Left colon (tissue), 2 donors: ENCODE results near the gene PPIE. TPM values are rescaled to one million over a fixed set of nuclear protein-coding genes. Genes with fewer than 3 reads are reported as not detected.

Experiments
- ATAC-seq: fragments of 200-7000 bp; cut with Tn5 transposase; one replicate; pipeline ENCODE4 v1.9.1; 2020; ENCODE audit warnings: mild to moderate bottlenecking, moderate library complexity
- DNase-seq, 2 donors: peaks; one replicate each; pipeline ENCODE4 v3.0.0-alpha.2; 2020
- intact Hi-C, 2 donors: fragments of 100-400 bp; cut with DNase I in 1 of 2; cut with micrococcal nuclease in 1 of 2; formaldehyde crosslinking; loops; one replicate each; pipeline versions ENCODE4 v1.11.2 to v1.14.0; 2022; cut with DNase I, micrococcal nuclease
- long read RNA-seq: library from polyadenylated mRNA; unstranded; transcript quantifications from one replicate; pipeline ENCODE4 v2.0.0, GENCODE V29; 2021
- total RNA-seq, 2 donors: library from RNA; stranded (reverse); fragmentation: NEBNext Ultra II Directional; extraction: Animal tissue kit (Norgen Biotek cat#: 25700); gene quantifications; one replicate each; pipeline ENCODE4 v1.2.1, GENCODE V29; 2021
- donor health status: DM: no; HTN: no; CAD: no.
- donor health status: DM: yes; HTN: yes; CAD: no.

PPIE gene
- 10 to 100 TPM; 33.5 to 38.4 TPM for total RNA-seq
- long read RNA-seq, transcript PPIE-201 (10 exons, 1,277 nt): major isoform, 28 of 63 reads
- long read RNA-seq, transcript PPIE-202 (10 exons, 1,079 nt): minor isoform, 8 of 63 reads
- long read RNA-seq, partial matches to known transcripts: 2 of 63 reads
- long read RNA-seq, other reads (novel, unspliced or antisense): 20 of 63 reads

GRCh38 chr1:39738622-39739366 lies at the start of gene PPIE:
TSS of gene PPIE (plus strand) at chr1:39738882. CDS start at chr1:39738901, 19 bp downstream.
- peak; percentile 100 for ATAC-seq
- peak; percentile 93 to 99 for DNase-seq
- intact Hi-C loops: no loop called here

- intact Hi-C loops: no loop called here
These were observed 49.5 kb upstream of the PPIE start for GRCh38 chr1:39689214-39689613.

GRCh38 chr1:39689635-39690034 lies 49.0 kb upstream of the PPIE start:
- ATAC-seq: no peak
- DNase-seq: no peak
- intact Hi-C loops: no loop called here

More at GRCh38 chr1:39689214-39689613, 49.5 kb upstream of the PPIE start:
- DNase-seq (no peak), ATAC-seq (no peak)

- ATAC-seq (no peak), DNase-seq (no peak)
- intact Hi-C loops: no loop called here
These were observed 48.5 kb upstream of the PPIE start for GRCh38 chr1:39690225-39690624.

GRCh38 chr1:39690794-39691382 lies 47.8 kb upstream of the PPIE start:
- ATAC-seq: no peak
- DNase-seq: no peak
- intact Hi-C loops: no loop called here

GRCh38 chr1:39691383-39692151 lies 47.1 kb upstream of the PPIE start, which contains the start of gene HPCAL4:
TSS of gene HPCAL4 (minus strand) at chr1:39691433. CDS start at chr1:39684603, 6,830 bp downstream.
- DNase-seq (peak; percentile 85 to 89), ATAC-seq (peak; percentile 100)
- intact Hi-C loops: no loop called here

GRCh38 chr1:39692152-39693074 lies 46.3 kb upstream of the PPIE start:
- DNase-seq: peak in 1 of 2 donors; percentile 20
- intact Hi-C loops: no loop called here

GRCh38 chr1:39694026-39694425 lies 44.7 kb upstream of the PPIE start:
- intact Hi-C loops: no loop called here
- DNase-seq (no peak), ATAC-seq (no peak)

More at GRCh38 chr1:39692152-39693074, 46.3 kb upstream of the PPIE start:
- ATAC-seq: peak; percentile 20

GRCh38 chr1:39695016-39695415 lies 43.7 kb upstream of the PPIE start:
- ATAC-seq (no peak), DNase-seq (no peak)
- intact Hi-C loops: no loop called here

- DNase-seq (no peak), ATAC-seq (no peak)
- intact Hi-C loops: no loop called here
These were observed 42.2 kb upstream of the PPIE start for GRCh38 chr1:39696448-39696847.

- DNase-seq (no peak), ATAC-seq (no peak)
- intact Hi-C loops: no loop called here
These were observed 40.1 kb upstream of the PPIE start for GRCh38 chr1:39698568-39698967.

- ATAC-seq: no peak
- DNase-seq: no peak
- intact Hi-C loops: no loop called here
These were observed 39.3 kb upstream of the PPIE start for GRCh38 chr1:39699419-39699818.

- no peak for ATAC-seq
These were observed 38.3 kb upstream of the PPIE start for GRCh38 chr1:39700348-39700747.

GRCh38 chr1:39701049-39701439 lies 37.6 kb upstream of the PPIE start:
- no peak for DNase-seq
- ATAC-seq: no peak
- intact Hi-C loops: no loop called here

More at GRCh38 chr1:39700348-39700747, 38.3 kb upstream of the PPIE start:
- intact Hi-C loops: no loop called here
- DNase-seq: no peak

GRCh38 chr1:39704757-39705156 lies 33.9 kb upstream of the PPIE start:
- ATAC-seq (no peak), DNase-seq (no peak)
- intact Hi-C loops: no loop called here

GRCh38 chr1:39707506-39707905 lies 31.2 kb upstream of the PPIE start:
- ATAC-seq: no peak
- no peak for DNase-seq
- intact Hi-C loops: no loop called here

GRCh38 chr1:39711104-39711965 lies 27.3 kb upstream of the PPIE start:
- ATAC-seq (no peak), DNase-seq (no peak)
- intact Hi-C loops: no loop called here
